GM12878 (cell line): Measurements from ENCODE around the gene POLRMT. TPM values are rescaled to one million over a fixed set of nuclear protein-coding genes. Genes with fewer than 3 reads are reported as not detected.

Source experiments
- ATAC-seq: fragments of 200-7000 bp; cut with Tn5 transposase; 3 replicates; pipeline ENCODE4 v1.9.1; 2020; ENCODE audit warnings: mild to moderate bottlenecking, moderate library complexity
- BruUV-seq: library from RNA; stranded (reverse); fragments of 400-500 nt; replicated peaks from 2 replicates; lab custom pipeline; 2021; lab: Mats Ljungman, UMichigan
- CTCF ChIA-PET: fragments of 300-600 bp; sonication (Branson Sonifier 250); formaldehyde crosslinking; extraction: SDS; loops from one replicate; lab custom pipeline; 2021; ENCODE audit warnings: inconsistent platforms; lab: Yijun Ruan, JAX
- POLR2A ChIA-PET: fragments of 350-600 bp; formaldehyde crosslinking; extraction: SDS; loops from one replicate; lab custom pipeline; 2021; ENCODE audit warnings: inconsistent platforms; lab: Charles Lee
- RAD21 ChIA-PET: fragments of 300-600 bp; sonication (Branson Sonifier 250); formaldehyde crosslinking; loops from one replicate; lab custom pipeline; 2023; ENCODE audit warnings: antibody characterized with exemption; ENCODE audit not compliant: unreplicated experiment; lab: Charles Lee
- SMC1A ChIA-PET: fragments of 300-600 bp; sonication (Branson Sonifier 250); formaldehyde crosslinking; loops from one replicate; lab custom pipeline; 2023; ENCODE audit not compliant: unreplicated experiment, uncharacterized antibody; lab: Charles Lee
- DNase-seq: peaks from one replicate; pipeline ENCODE4 v3.0.0-alpha.2; 2011; ENCODE audit warnings: low read depth, low spot score
- FAIRE-seq: peaks from 3 replicates; lab custom pipeline; 2011; peaks lifted over from hg19 to GRCh38; lab: Jason Lieb, UNC
- H2AFZ ChIP-seq: 2 replicates; pipeline ENCODE4 v1.6.0; 2011; ENCODE audit warnings: low read depth, low read length, control low read depth; ENCODE audit not compliant: control insufficient read depth
- H3K27ac ChIP-seq: 2 replicates; pipeline ENCODE4 v1.5.1; 2011; ENCODE audit warnings: control low read depth; ENCODE audit not compliant: control insufficient read depth, insufficient read depth
- H3K27me3 ChIP-seq, 2 experiments: replicated peaks in 1 of 2; 2 replicates each; pipeline versions ENCODE4 v1.6.0 to v1.6.1; 2011; ENCODE audit warnings: low read length in 1 of 2; ENCODE audit not compliant: control insufficient read depth in 2 of 2, insufficient read depth in 2 of 2
- H3K36me3 ChIP-seq, 2 experiments: 2 replicates each; pipeline ENCODE4 v1.5.1; 2011; ENCODE audit warnings: low read length in 1 of 2; ENCODE audit not compliant: control insufficient read depth in 2 of 2, insufficient read depth in 2 of 2
- H3K4me1 ChIP-seq: 2 replicates; pipeline ENCODE4 v1.6.1; 2011; ENCODE audit warnings: mild to moderate bottlenecking, low read length, moderate library complexity, mixed read lengths; ENCODE audit not compliant: control insufficient read depth, insufficient read depth
- H3K4me2 ChIP-seq: 2 replicates; pipeline ENCODE4 v1.6.0; 2011; ENCODE audit warnings: control low read depth; ENCODE audit not compliant: control insufficient read depth, insufficient read depth
- H3K4me3 ChIP-seq: fragments of 200-600 bp; sonication (generic); 2 replicates; pipeline ENCODE4 v1.5.1; 2016
- H3K79me2 ChIP-seq: 2 replicates; pipeline ENCODE4 v1.6.0; 2011; ENCODE audit warnings: low read length; ENCODE audit not compliant: control insufficient read depth, insufficient read depth
- H3K9ac ChIP-seq: 2 replicates; pipeline ENCODE4 v1.8.0; 2011; ENCODE audit warnings: low read length, control low read depth, mixed read lengths; ENCODE audit not compliant: control insufficient read depth, insufficient read depth
- H3K9me3 ChIP-seq: replicated peaks from 3 replicates; pipeline ENCODE4 v1.5.1; 2011; ENCODE audit warnings: mild to moderate bottlenecking, low read length; ENCODE audit not compliant: control insufficient read depth, insufficient read depth
- H4K20me1 ChIP-seq: 2 replicates; pipeline ENCODE4 v1.6.0; 2011; ENCODE audit not compliant: control insufficient read depth, insufficient read depth
- HDGF ChIP-seq: fragments of 450-650 bp; IDR thresholded peaks from 2 replicates; pipeline ENCODE4 v1.6.1; 2016; ENCODE audit warnings: antibody characterized with exemption
- MTA3 ChIP-seq: IDR thresholded peaks from 2 replicates; pipeline ENCODE4 v1.6.1; 2012; ENCODE audit warnings: low read length, inconsistent platforms, borderline replicate concordance
- POLR2A ChIP-seq: IDR thresholded peaks from 2 replicates; pipeline ENCODE4 v1.6.1; 2011; ENCODE audit warnings: low read depth, mild to moderate bottlenecking, low read length
- POLR2AphosphoS5 ChIP-seq: IDR thresholded peaks from 2 replicates; pipeline ENCODE4 v1.6.1; 2011; ENCODE audit warnings: mild to moderate bottlenecking, low read length, inconsistent platforms
- WGBS: methylation state at CpG from one replicate; pipeline ENCODE4 v1.1.6; 2016; ENCODE audit warnings: low lambda C conversion rate; ENCODE audit not compliant: insufficient replicate concordance, insufficient coverage; ENCODE audit errors: missing lambda C conversion rate; 5-methylcytosine and 5-hydroxymethylcytosine counted together
- in situ Hi-C: fragments of 300-500 bp; cut with MboI; formaldehyde crosslinking; loops from 9 replicates; pipeline ENCODE4 v1.14.3; 2018; ENCODE audit warnings: mixed read lengths
- intact Hi-C: fragments of 100-400 bp; cut with micrococcal nuclease; formaldehyde crosslinking; loops from one replicate; pipeline ENCODE4 v1.14.2; 2022; ENCODE audit not compliant: unreplicated experiment
- polyA plus RNA-seq, 11 experiments: library from polyadenylated mRNA; depleted of rRNA in 4 of 11; unstranded in 6 of 11; stranded (reverse) in 5 of 11; fragments of >200 nt; fragmentation: Nextera tagmentation in 4 of 11; fragmentation: Illumina TruSeq in 1 of 11; extraction: Ambion mirVana in 4 of 11; extraction: Trizol in 1 of 11; gene quantifications; 1 replicate in 1 of 11; 2 replicates in 10 of 11; pipeline versions ENCODE4 v1.2.1 to v1.2.3, GENCODE V29; 2011 to 2016; ENCODE audit warnings: inconsistent platforms in 2 of 11, missing spikeins in 2 of 11, low read depth in 1 of 11
- total RNA-seq, 4 experiments: library from RNA; depleted of rRNA in 3 of 4; stranded (reverse); fragments of >200 nt in 3 of 4; fragmentation: Illumina TruSeq in 1 of 4; extraction: Trizol in 1 of 4; gene quantifications; 2 replicates each; pipeline versions ENCODE4 v1.2.1 to v1.2.3, GENCODE V29; 2013 to 2021
- TF ChIP-seq, protein P1 (sequence below): fragments of 450-650 bp; IDR thresholded peaks from 2 replicates; pipeline ENCODE4 v1.6.1; 2017; ENCODE audit warnings: mild to moderate bottlenecking

POLRMT gene
- total and polyA plus RNA-seq, 10 of the 15 experiments (the other 5 are each of a cell fraction or from before 2014, with no cell fraction given) = 9.9 to 57.6 (median 34.6) TPM

DNA sequence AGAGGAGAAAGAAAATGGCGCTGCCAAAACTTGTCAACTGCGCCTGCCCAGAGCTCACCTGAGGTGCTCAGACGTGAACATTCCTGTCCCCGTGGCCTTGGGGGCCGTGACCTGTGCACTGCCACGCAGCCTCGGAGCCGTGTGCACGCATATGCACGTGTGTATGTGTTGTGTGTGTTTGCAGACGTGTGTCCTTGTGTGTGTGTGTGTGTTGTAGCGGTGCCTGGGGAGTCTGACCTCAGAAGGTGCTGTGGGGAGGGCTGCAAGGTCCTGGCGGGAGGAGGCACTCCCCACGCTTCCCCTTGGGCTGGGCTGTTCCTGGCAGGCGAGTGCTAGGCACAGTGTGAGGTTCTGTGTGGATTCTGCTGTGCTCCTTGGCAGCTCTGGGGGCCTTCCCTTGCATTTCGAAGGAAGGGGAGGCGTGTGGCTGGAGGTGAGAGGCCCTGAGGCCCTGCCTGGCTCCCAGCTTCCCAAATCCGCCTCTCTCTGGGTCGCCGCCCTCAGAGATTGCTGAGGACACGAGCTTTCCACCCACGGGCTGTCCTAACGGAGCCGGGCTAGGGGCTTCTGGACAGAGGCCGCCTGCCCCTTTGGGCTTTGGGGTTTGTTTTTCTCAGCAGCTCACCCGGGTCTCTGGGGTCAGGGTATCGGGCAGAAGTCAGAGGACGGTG is 56.4 kb downstream of the POLRMT start:
- Histone ChIP-seq H3K9me3 (no peaks in the 10 kb centered on the region), H3K9ac (no peak overlapping the region), H3K79me2 (peaks cover 64% of the 10 kb centered on the region), H2AFZ (no peak overlapping the region), H3K4me3 (peak overlapping the region; percentile 44; the same call in 1 of the 2 replicates), H3K4me2 (peak overlapping the region; percentile 22; the same call in 1 of the 2 replicates), H3K27ac (no peak overlapping the region), H3K27me3 (no peaks in the 10 kb centered on the region), H4K20me1 (0 out of 2 replicates have a peak, but pooled peaks cover 5% of the 10 kb centered on the region), H3K36me3 (peaks cover 0 to 38% of the 10 kb centered on the region in 2 experiments; a peak in 3 of 4 replicates), H3K4me1 (peaks cover 3% of the 10 kb centered on the region; the same call in 1 of the 2 replicates)
- WGBS = 88% methylated on average over 28 of the region's 28 CpGs
- CTCF ChIA-PET = interaction anchor here (0.7 to 1.3 kb wide), 2 partner anchors 10 to 45 kb away, joined by 4 to 8 read pairs; partner anchors contain the start of gene CDC34
- SMC1A ChIA-PET = no interaction called here
- in situ Hi-C loops = no loop called here
- FAIRE-seq (no peak), ATAC-seq (no peak), DNase-seq (no peak)
- TF ChIP-seq, protein P1, sequence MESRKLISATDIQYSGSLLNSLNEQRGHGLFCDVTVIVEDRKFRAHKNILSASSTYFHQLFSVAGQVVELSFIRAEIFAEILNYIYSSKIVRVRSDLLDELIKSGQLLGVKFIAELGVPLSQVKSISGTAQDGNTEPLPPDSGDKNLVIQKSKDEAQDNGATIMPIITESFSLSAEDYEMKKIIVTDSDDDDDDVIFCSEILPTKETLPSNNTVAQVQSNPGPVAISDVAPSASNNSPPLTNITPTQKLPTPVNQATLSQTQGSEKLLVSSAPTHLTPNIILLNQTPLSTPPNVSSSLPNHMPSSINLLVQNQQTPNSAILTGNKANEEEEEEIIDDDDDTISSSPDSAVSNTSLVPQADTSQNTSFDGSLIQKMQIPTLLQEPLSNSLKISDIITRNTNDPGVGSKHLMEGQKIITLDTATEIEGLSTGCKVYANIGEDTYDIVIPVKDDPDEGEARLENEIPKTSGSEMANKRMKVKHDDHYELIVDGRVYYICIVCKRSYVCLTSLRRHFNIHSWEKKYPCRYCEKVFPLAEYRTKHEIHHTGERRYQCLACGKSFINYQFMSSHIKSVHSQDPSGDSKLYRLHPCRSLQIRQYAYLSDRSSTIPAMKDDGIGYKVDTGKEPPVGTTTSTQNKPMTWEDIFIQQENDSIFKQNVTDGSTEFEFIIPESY = peak; percentile 85
- peak; percentile 40; the same call in 1 of the 2 replicates for TF ChIP-seq POLR2AphosphoS5
- TF ChIP-seq HDGF = 0 out of 2 replicates have a peak, but pooled peaks have one; percentile 23
- no peak for TF ChIP-seq MTA3
- TF ChIP-seq POLR2A = peak; percentile 36; the same call in 1 of the 2 replicates
- POLR2A ChIA-PET = interaction anchor here (1.1 kb wide), 1 partner anchor 46 kb away, joined by 3 read pairs; no protein-coding TSS in a partner anchor
- RAD21 ChIA-PET = no interaction called here
- intact Hi-C loops = no loop called here
- no TSS peak for BruUV-seq
